Esophagus muscularis mucosa (tissue), 4 donors: Measurements from ENCODE around the gene FOXK1. TPM values are rescaled to one million over a fixed set of nuclear protein-coding genes. Genes with fewer than 3 reads are reported as not detected.
"Not testable (repeated sequence)": the region's sequence is repeated elsewhere in the genome, so short reads cannot be mapped to it uniquely, and the experiment has no call there.

Experiments used
- DNase-seq: peaks from one replicate; pipeline ENCODE4 v3.0.0-alpha.2; 2017; ENCODE audit errors: extremely low spot score
- H3K27ac ChIP-seq, 4 donors: fragments of 200-600 bp; sonication (generic); replicated peaks in 1 of 4; 1 replicate in 3 of 4; 2 replicates in 1 of 4; pipeline ENCODE4 v1.5.1; 2016 to 2019; ENCODE audit warnings: mild to moderate bottlenecking in 1 of 4
- H3K27me3 ChIP-seq, 4 donors: fragments of 200-600 bp; sonication (generic); one replicate each; pipeline versions ENCODE4 v1.5.1 to v1.6.0; 2016 to 2019
- H3K36me3 ChIP-seq, 4 donors: fragments of 200-600 bp; sonication (generic); one replicate each; pipeline ENCODE4 v1.5.1; 2016 to 2019
- H3K4me1 ChIP-seq, 4 donors: fragments of 200-600 bp; sonication (generic); one replicate each; pipeline ENCODE4 v1.5.1; 2016 to 2019
- H3K4me3 ChIP-seq, 4 donors: fragments of 200-600 bp; sonication (generic); 1 replicate in 2 of 4; 2 replicates in 2 of 4; pipeline ENCODE4 v1.5.1; 2016 to 2019; ENCODE audit warnings: mild to moderate bottlenecking in 4 of 4, moderate library complexity in 1 of 4
- H3K9me3 ChIP-seq, 4 donors: fragments of 200-600 bp; sonication (generic); 1 replicate in 3 of 4; 2 replicates in 1 of 4; pipeline ENCODE4 v1.5.1; 2016 to 2019
- CTCF ChIP-seq, 3 experiments: fragments of 200-600 bp in 2 of 3; fragments of 450-650 bp in 1 of 3; sonication (generic) in 2 of 3; IDR thresholded peaks; one replicate each; pipeline ENCODE4 v1.5.1; 2017 to 2019; ENCODE audit warnings: antibody characterized with exemption in 3 of 3, mild to moderate bottlenecking in 2 of 3, moderate library complexity in 1 of 3
- EP300 ChIP-seq: sonication (generic); formaldehyde crosslinking; IDR thresholded peaks from one replicate; pipeline ENCODE4 v1.6.1; 2017; ENCODE audit warnings: antibody characterized with exemption
- POLR2A ChIP-seq: fragments of 450-650 bp; IDR thresholded peaks from one replicate; pipeline ENCODE4 v1.6.1; 2017; ENCODE audit warnings: antibody characterized with exemption, moderate library complexity, mild to moderate bottlenecking, low read depth
- POLR2AphosphoS5 ChIP-seq, 2 donors: sonication (generic); formaldehyde crosslinking; IDR thresholded peaks; one replicate each; pipeline ENCODE4 v1.6.1; 2017; ENCODE audit warnings: antibody characterized with exemption in 2 of 2
- WGBS: methylation state at CpG from one replicate; pipeline ENCODE4 v1.1.5; 2018; 5-methylcytosine and 5-hydroxymethylcytosine counted together
- intact Hi-C: fragments of 100-400 bp; cut with DNase I; formaldehyde crosslinking; loops from one replicate; pipeline ENCODE4 v1.15.1; 2023
- total RNA-seq, 4 donors: library from RNA; depleted of rRNA; stranded (reverse); fragments of >200 nt; gene quantifications; one replicate each; pipeline versions ENCODE4 v1.1.0 to v1.2.1, GENCODE V29; 2016

The FOXK1 gene
- total RNA-seq, 4 donors from 2014 or later = 23.4 to 46.1 (median 36.3) TPM

DNA sequence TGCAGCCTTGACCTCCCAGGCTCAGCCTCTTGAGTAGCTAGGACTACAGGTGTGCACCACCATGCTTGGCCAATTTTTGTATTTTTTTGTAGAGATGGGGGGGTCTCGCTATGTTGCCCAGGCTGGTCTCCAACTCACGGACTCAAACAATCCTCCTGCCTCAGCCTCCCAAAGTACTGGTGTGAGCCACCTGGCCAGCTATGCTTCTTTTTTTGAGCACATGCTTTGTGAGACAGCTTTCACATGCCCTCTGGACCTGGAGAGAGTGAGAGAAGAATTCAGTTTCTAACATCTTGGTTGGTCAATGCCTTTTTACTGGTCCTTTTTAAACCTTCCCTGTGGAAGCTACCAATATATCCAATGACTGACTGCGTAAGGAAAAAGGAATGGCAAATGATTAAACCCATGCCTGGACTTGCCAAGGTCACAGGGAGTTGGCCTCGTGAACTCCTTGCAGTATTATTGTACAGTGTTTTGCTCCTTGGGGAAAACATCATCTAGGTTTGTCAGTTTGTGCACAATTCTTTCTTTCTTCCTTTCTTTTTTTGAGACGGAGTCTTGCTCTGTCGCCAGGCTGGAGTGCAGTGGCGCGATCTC is 6.2 kb upstream of the FOXK1 start:
- Histone ChIP-seq H3K4me1 (no peaks in the 10 kb centered on the region), H3K27me3 (no peaks in the 10 kb centered on the region), H3K36me3 (no peaks in the 10 kb centered on the region), H3K9me3 (peaks cover 0 to 8% (median 2%) of the 10 kb centered on the region in 4 donors), H3K27ac (no peak overlapping the region), H3K4me3 (no peak overlapping the region)
- 95% methylated on average over 8 of the region's 8 CpGs for WGBS
- intact Hi-C loops = no loop called here
- no peak for DNase-seq
- TF ChIP-seq POLR2A (no peak), CTCF (IDR thresholded peaks at IDR 0.05) (no peak), POLR2AphosphoS5 (IDR thresholded peaks at IDR 0.05) (no peak), EP300 (no peak)

GRCh38 chr7:4677518-4677917 is 4.6 kb upstream of the FOXK1 start:
- intact Hi-C loops, H3K27me3 ChIP-seq, H3K4me1 ChIP-seq, H3K9me3 ChIP-seq, DNase-seq, H3K27ac ChIP-seq, H3K36me3 ChIP-seq, H3K4me3 ChIP-seq: not testable (repeated sequence)
- 91% methylated on average over 11 of the region's 11 CpGs for WGBS

DNA sequence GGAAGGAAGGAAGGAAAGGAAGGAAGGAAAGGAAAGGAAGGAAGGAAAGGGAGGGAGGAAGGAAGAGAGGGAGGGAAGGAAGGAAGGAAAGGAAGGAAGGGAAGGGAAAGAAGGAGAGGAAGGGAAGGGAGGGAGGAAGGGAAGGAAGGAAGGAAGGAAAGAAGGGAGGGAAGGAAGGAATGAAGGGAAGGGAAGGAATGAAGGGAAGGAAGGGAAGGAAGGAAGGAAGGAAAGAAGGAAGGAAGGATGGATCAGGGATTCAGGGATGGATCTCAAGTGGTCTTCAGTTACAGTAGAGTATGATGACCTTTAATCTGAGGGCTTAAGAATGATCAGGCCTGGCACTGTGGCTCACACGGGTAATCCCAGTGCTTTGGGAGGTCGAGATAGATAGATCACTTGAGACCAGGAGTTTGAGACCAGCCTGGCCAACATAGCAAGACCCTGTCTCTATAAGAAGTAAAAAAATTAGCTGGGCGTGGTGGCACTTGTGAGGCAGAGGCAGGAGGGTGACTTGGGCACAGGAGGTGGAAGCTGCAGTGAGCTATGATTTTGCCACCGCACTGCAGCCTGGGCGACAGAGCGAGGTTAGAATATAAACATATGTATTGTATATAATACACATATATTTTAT is 760 bp upstream of the FOXK1 start:
- Histone ChIP-seq H3K9me3 (no peaks in the 10 kb centered on the region), H3K36me3 (no peaks in the 10 kb centered on the region), H3K4me3 (peak overlapping the region; percentile 74 to 97 (median 90)), H3K27me3 (no peaks in the 10 kb centered on the region), H3K4me1 (peaks cover 18 to 39% (median 35%) of the 10 kb centered on the region in 4 donors), H3K27ac (peak overlapping the region; percentile 77 to 94 (median 80))
- WGBS = 75% methylated on average over 6 of the region's 6 CpGs
- TF ChIP-seq EP300 (no peak), CTCF (IDR thresholded peaks at IDR 0.05) (no peak), POLR2A (no peak)
- DNase-seq = no peak
- intact Hi-C loops = no loop called here

DNA sequence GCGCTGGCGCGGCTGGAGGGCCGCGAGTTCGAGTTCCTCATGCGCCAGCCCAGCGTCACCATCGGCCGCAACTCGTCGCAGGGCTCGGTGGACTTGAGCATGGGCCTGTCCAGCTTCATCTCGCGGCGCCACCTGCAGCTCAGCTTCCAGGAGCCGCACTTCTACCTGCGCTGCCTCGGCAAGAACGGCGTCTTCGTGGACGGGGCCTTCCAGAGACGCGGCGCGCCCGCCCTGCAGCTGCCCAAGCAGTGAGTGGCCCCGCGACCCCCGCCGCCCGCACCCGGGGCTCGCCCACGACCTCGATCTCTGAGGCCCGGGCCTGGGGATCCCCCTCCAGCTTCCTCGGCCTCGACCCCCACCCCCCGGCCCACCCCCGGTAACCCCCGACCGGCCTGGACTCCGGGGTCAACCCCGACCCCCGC is 537 bp downstream of the FOXK1 start:
- Histone ChIP-seq H3K9me3 (no peaks in the 10 kb centered on the region), H3K36me3 (no peaks in the 10 kb centered on the region), H3K4me1 (peaks cover 22 to 52% (median 48%) of the 10 kb centered on the region in 4 donors), H3K27ac (peak overlapping the region; percentile 94 to 95 (median 94)), H3K27me3 (no peaks in the 10 kb centered on the region), H3K4me3 (peak overlapping the region; percentile 74 to 97 (median 90))
- no CpG with 5 or more reads among the region's 47 CpGs for WGBS
- DNase-seq = no peak
- TF ChIP-seq EP300 = no peak
- intact Hi-C loops = loop anchor here (1.0 to 2.0 kb wide), 3 partner anchors 40 to 70 kb away; no protein-coding TSS in a partner anchor

DNA sequence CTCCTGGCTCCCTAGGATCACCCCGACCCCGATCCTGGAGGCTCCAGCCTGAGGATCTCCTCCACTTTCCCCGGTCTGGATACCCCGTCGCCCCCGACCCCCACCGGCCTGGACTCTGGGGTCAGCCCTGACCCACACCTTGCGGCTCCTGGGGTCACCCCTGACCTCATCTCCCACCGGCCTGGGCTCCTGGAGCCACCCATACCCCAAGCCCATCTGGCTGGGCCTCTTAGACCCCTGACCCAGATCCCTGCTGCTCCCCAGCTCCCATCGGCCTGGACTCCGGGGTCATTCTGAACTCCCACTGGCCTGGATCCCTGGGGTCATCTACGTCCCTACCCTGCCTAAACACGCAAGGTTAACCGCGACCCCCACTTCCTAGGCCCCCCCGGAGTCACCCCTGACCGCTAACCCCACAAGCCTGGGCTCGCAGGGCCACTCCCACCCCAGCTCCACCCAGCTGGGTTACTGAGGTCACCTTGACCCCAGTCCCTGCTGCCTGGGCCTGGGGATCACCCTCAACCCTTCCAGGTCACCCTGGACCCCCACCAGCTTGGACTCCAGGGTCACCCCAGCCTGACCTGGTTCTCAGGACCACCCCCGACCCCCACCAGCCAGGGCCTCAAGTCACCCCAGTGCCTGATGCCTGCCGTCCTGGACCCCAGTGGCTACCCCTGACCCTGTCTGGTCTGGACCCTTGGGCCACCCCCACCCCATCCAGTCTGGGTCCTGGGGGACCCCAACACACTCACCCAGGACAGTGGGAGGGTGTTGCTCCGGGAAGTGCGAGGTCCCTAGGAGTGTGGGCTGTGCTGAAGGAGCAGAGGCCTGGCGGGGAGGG is 1.2 kb downstream of the FOXK1 start:
- Histone ChIP-seq H3K36me3 (no peaks in the 10 kb centered on the region), H3K27ac (peak overlapping the region; percentile 94 to 95 (median 94)), H3K4me1 (peaks cover 24 to 59% (median 53%) of the 10 kb centered on the region in 4 donors), H3K4me3 (peak overlapping the region; percentile 74 to 97 (median 90)), H3K27me3 (no peaks in the 10 kb centered on the region), H3K9me3 (no peaks in the 10 kb centered on the region)
- WGBS = 6% methylated on average over 12 of the region's 23 CpGs
- intact Hi-C loops = loop anchor here (2.0 kb wide), 2 partner anchors 62 to 70 kb away; no protein-coding TSS in a partner anchor
- no peak for DNase-seq
- TF ChIP-seq POLR2A (no peak), CTCF (IDR thresholded peaks at IDR 0.05) (no peak), EP300 (no peak), POLR2AphosphoS5 (IDR thresholded peaks at IDR 0.05) (no peak)
